H9 (cell line): ENCODE data around the gene SLC6A19. TPM values are rescaled to one million over a fixed set of nuclear protein-coding genes. Genes with fewer than 3 reads are reported as not detected.

Experiments
- DNase-seq: peaks from one replicate; pipeline ENCODE4 v3.0.0-alpha.2; 2017
- H2AFZ ChIP-seq: one replicate; pipeline ENCODE4 v1.6.1; 2013; ENCODE audit warnings: mild to moderate bottlenecking, low read length, control low read depth, moderate library complexity
- H2AK5ac ChIP-seq: 2 replicates; pipeline ENCODE4 v1.6.1; 2013; ENCODE audit warnings: low read length, control low read depth, mixed read lengths; ENCODE audit not compliant: insufficient read length
- H2BK120ac ChIP-seq: one replicate; pipeline ENCODE4 v1.6.1; 2013; ENCODE audit warnings: low read depth, mild to moderate bottlenecking, low read length, control low read depth, inconsistent platforms; ENCODE audit not compliant: poor library complexity, severe bottlenecking
- H2BK12ac ChIP-seq: 2 replicates; pipeline ENCODE4 v1.6.1; 2013; ENCODE audit warnings: low read length, control low read depth, mixed read lengths, low read depth; ENCODE audit not compliant: insufficient read length
- H2BK15ac ChIP-seq: 2 replicates; pipeline ENCODE4 v1.6.1; 2013; ENCODE audit warnings: low read depth, low read length, control low read depth
- H2BK20ac ChIP-seq: one replicate; pipeline ENCODE4 v1.6.1; 2013; ENCODE audit warnings: low read depth, mild to moderate bottlenecking, low read length, control low read depth, inconsistent platforms; ENCODE audit not compliant: poor library complexity, severe bottlenecking
- H2BK5ac ChIP-seq: 2 replicates; pipeline ENCODE4 v1.6.1; 2013; ENCODE audit warnings: low read length, control low read depth, mixed read lengths; ENCODE audit not compliant: insufficient read length
- H3K14ac ChIP-seq: 2 replicates; pipeline ENCODE4 v1.6.1; 2013; ENCODE audit warnings: low read length, control low read depth; ENCODE audit not compliant: insufficient read depth
- H3K18ac ChIP-seq: 2 replicates; pipeline ENCODE4 v1.6.1; 2013; ENCODE audit warnings: low read depth, mild to moderate bottlenecking, mixed read lengths, low read length, control low read depth; ENCODE audit not compliant: insufficient read length
- H3K23ac ChIP-seq: 2 replicates; pipeline ENCODE4 v1.6.1; 2013; ENCODE audit warnings: low read length, control low read depth, mixed read lengths, low read depth; ENCODE audit not compliant: insufficient read length
- H3K23me2 ChIP-seq: 2 replicates; pipeline ENCODE4 v1.6.1; 2013; ENCODE audit warnings: low read depth, mild to moderate bottlenecking, mixed read lengths, low read length, control low read depth; ENCODE audit not compliant: insufficient read length, poor library complexity, severe bottlenecking
- H3K27ac ChIP-seq: 2 replicates; pipeline ENCODE4 v1.5.1; 2013; ENCODE audit warnings: low read length, control low read depth, mixed read lengths, low read depth; ENCODE audit not compliant: insufficient read length
- H3K27me3 ChIP-seq: 2 replicates; pipeline ENCODE4 v1.6.1; 2013; ENCODE audit warnings: low read length, control low read depth, inconsistent platforms; ENCODE audit not compliant: insufficient read depth
- H3K4ac ChIP-seq: 2 replicates; pipeline ENCODE4 v1.6.1; 2013; ENCODE audit warnings: low read depth, mild to moderate bottlenecking, control low read depth, inconsistent platforms, low read length, moderate library complexity
- H3K4me1 ChIP-seq: 2 replicates; pipeline ENCODE4 v1.6.1; 2013; ENCODE audit warnings: low read length, control low read depth, inconsistent platforms; ENCODE audit not compliant: insufficient read depth
- H3K4me2 ChIP-seq: 2 replicates; pipeline ENCODE4 v1.6.1; 2013; ENCODE audit warnings: low read length, control low read depth, mixed read lengths; ENCODE audit not compliant: insufficient read length, insufficient read depth
- H3K56ac ChIP-seq: 2 replicates; pipeline ENCODE4 v1.6.1; 2013; ENCODE audit warnings: low read depth, mild to moderate bottlenecking, mixed read lengths, low read length, control low read depth; ENCODE audit not compliant: insufficient read length
- H3K79me1 ChIP-seq: 2 replicates; pipeline ENCODE4 v1.6.1; 2013; ENCODE audit warnings: low read depth, mild to moderate bottlenecking, moderate library complexity, low read length, control low read depth, inconsistent platforms; ENCODE audit not compliant: insufficient read depth, poor library complexity, severe bottlenecking
- H3K79me2 ChIP-seq: 2 replicates; pipeline ENCODE4 v1.6.1; 2013; ENCODE audit warnings: low read length, control low read depth, inconsistent platforms; ENCODE audit not compliant: insufficient read depth
- H3K9ac ChIP-seq: 2 replicates; pipeline ENCODE4 v1.6.1; 2013; ENCODE audit warnings: low read length, control low read depth, mixed read lengths; ENCODE audit not compliant: insufficient read length; ENCODE audit errors: extremely low read depth
- H3K9me3 ChIP-seq: one replicate; pipeline ENCODE4 v1.6.1; 2013; ENCODE audit warnings: low read depth, low read length, inconsistent platforms; ENCODE audit not compliant: control insufficient read depth
- H3T11ph ChIP-seq: one replicate; pipeline ENCODE4 v1.6.1; 2013; ENCODE audit warnings: mild to moderate bottlenecking, low read length, control low read depth, inconsistent platforms
- H4K20me1 ChIP-seq: one replicate; pipeline ENCODE4 v1.6.1; 2013; ENCODE audit not compliant: control insufficient read depth, insufficient read length, insufficient read depth
- H4K5ac ChIP-seq: 2 replicates; pipeline ENCODE4 v1.6.1; 2013; ENCODE audit warnings: low read depth, mild to moderate bottlenecking, mixed read lengths, low read length, control low read depth; ENCODE audit not compliant: insufficient read length
- H4K8ac ChIP-seq: replicated peaks from 2 replicates; pipeline ENCODE4 v1.6.1; 2013; ENCODE audit warnings: low read length, control low read depth, mixed read lengths, low read depth; ENCODE audit not compliant: insufficient read length
- H4K91ac ChIP-seq: 2 replicates; pipeline ENCODE4 v1.6.1; 2013; ENCODE audit warnings: low read depth, mild to moderate bottlenecking, moderate library complexity, mixed read lengths, low read length, control low read depth; ENCODE audit not compliant: insufficient read length
- H3K27ac Mint-ChIP-seq, 3 experiments: 2 replicates in 2 of 3; 3 replicates in 1 of 3; pipeline ENCODE4 v1.8.0; 2020 to 2021; ENCODE audit warnings: mixed read lengths in 3 of 3, mild to moderate bottlenecking in 1 of 3, moderate library complexity in 1 of 3
- H3K27me3 Mint-ChIP-seq: 2 replicates; pipeline ENCODE4 v1.8.0; 2021; ENCODE audit warnings: low read depth, mild to moderate bottlenecking, moderate library complexity, mixed read lengths
- H3K36me3 Mint-ChIP-seq, 3 experiments: 2 replicates in 2 of 3; 3 replicates in 1 of 3; pipeline ENCODE4 v1.8.0; 2020 to 2021; ENCODE audit warnings: low read depth in 3 of 3, mixed read lengths in 3 of 3; ENCODE audit not compliant: insufficient read depth in 1 of 3
- H3K4me1 Mint-ChIP-seq, 2 experiments: 2 replicates each; pipeline ENCODE4 v1.8.0; 2020; ENCODE audit warnings: mixed read lengths in 2 of 2
- H3K4me3 Mint-ChIP-seq, 2 experiments: 2 replicates in 1 of 2; 3 replicates in 1 of 2; pipeline ENCODE4 v1.8.0; 2020 to 2021; ENCODE audit warnings: mild to moderate bottlenecking in 2 of 2, mixed read lengths in 2 of 2, moderate library complexity in 1 of 2
- H3K9me3 Mint-ChIP-seq, 2 experiments: 2 replicates in 1 of 2; 3 replicates in 1 of 2; pipeline ENCODE4 v1.8.0; 2020; ENCODE audit warnings: mild to moderate bottlenecking in 2 of 2, mixed read lengths in 2 of 2, moderate library complexity in 1 of 2
- WGBS: extraction: QIAGEN DNeasy Blood & Tissue Kit; methylation state at CpG from one replicate; pipeline ENCODE4 v1.1.7; 2013; ENCODE audit warnings: missing lambda C conversion rate, low lambda C conversion rate, mixed read lengths; ENCODE audit not compliant: insufficient read length; ENCODE audit errors: extremely low coverage; 5-methylcytosine and 5-hydroxymethylcytosine counted together
- total RNA-seq: library from RNA; stranded (reverse); gene quantifications from 2 replicates; pipeline ENCODE4 v1.2.1, GENCODE V29; 2021
- TF ChIP-seq, protein P1 (sequence below): fragments of 200-600 bp; sonication (generic); conservative IDR thresholded peaks from 3 replicates; pipeline ENCODE4 v1.8.0; 2021; ENCODE audit warnings: antibody characterized with exemption, mild to moderate bottlenecking

SLC6A19 gene
- total RNA-seq, 1 experiment from 2014 or later = not detected

DNA sequence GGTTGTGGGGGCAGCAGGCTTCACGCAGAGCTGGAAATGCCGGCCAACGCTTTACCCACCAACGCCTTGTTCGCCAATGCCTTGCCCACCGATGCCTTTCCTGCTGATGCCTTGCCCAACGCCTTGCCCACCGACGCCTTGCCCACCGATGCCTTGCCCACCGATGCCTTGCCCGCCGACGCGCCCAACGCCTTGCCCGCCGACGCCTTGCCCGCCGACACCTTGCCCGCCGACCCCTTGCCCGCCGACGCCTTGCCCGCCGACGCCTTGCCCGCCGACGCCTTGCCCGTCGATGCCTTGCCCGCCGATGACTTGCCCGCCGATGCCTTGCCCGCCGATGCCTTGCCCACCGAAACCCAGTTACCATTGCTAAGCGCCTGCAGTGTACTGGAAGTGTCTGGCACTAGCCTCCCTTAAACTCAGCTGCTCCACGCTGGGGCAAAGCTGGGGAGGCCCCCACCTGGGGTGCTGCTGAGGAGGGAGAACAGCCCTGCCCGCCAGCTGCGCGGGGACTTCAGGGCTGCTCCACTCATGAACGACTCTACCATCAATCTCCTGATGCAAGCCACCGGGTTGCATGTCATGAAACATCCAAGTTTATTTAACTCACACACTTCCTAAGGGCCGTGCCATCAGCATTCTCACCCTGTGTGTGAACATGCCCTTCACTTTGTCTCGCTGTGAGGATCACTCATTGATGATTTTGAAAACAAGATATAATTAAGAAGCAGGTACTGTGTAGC, 25.6 kb downstream of the SLC6A19 start:
- Histone ChIP-seq H3K23me2 (no peaks in the 10 kb centered on the region), H2BK15ac (no peak overlapping the region), H3K56ac (no peak overlapping the region), H4K20me1 (no peaks in the 10 kb centered on the region), H4K8ac (no peak overlapping the region), H3K4me1 (no peaks in the 10 kb centered on the region; the same call in 1 of the 2 replicates), H3K4me2 (no peak overlapping the region), H4K5ac (no peak overlapping the region), H3K14ac (no peak overlapping the region), H3K79me2 (no peaks in the 10 kb centered on the region), H2BK20ac (no peak overlapping the region), H3T11ph (no peak overlapping the region), H2AK5ac (no peak overlapping the region), H3K18ac (no peak overlapping the region), H2BK120ac (no peak overlapping the region), H3K9me3 (no peaks in the 10 kb centered on the region), H3K23ac (no peak overlapping the region), H3K79me1 (no peaks in the 10 kb centered on the region), H2BK5ac (no peak overlapping the region), H4K91ac (no peak overlapping the region), H2BK12ac (no peak overlapping the region), H3K4ac (no peak overlapping the region), H3K27me3 (no peaks in the 10 kb centered on the region), H3K9ac (no peak overlapping the region), H2AFZ (no peak overlapping the region), H3K27ac (no peak overlapping the region)
- Mint-ChIP-seq H3K27ac (no peak overlapping the region), H3K4me1 (peaks cover 0 to 12% of the 10 kb centered on the region in 2 experiments; a peak in 2 of 4 replicates), H3K4me3 (no peak overlapping the region), H3K36me3 (no peaks in the 10 kb centered on the region), H3K27me3 (peaks cover 4% of the 10 kb centered on the region), H3K9me3 (peaks cover 0 to 3% of the 10 kb centered on the region in 2 experiments; a peak in 2 of 5 replicates)
- WGBS = no CpG with 5 or more reads among the region's 50 CpGs
- TF ChIP-seq, protein P1, sequence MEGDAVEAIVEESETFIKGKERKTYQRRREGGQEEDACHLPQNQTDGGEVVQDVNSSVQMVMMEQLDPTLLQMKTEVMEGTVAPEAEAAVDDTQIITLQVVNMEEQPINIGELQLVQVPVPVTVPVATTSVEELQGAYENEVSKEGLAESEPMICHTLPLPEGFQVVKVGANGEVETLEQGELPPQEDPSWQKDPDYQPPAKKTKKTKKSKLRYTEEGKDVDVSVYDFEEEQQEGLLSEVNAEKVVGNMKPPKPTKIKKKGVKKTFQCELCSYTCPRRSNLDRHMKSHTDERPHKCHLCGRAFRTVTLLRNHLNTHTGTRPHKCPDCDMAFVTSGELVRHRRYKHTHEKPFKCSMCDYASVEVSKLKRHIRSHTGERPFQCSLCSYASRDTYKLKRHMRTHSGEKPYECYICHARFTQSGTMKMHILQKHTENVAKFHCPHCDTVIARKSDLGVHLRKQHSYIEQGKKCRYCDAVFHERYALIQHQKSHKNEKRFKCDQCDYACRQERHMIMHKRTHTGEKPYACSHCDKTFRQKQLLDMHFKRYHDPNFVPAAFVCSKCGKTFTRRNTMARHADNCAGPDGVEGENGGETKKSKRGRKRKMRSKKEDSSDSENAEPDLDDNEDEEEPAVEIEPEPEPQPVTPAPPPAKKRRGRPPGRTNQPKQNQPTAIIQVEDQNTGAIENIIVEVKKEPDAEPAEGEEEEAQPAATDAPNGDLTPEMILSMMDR = no peak
- no peak for DNase-seq
